Osteoblast (primary cell): ENCODE data around the gene GABPB1. TPM values are rescaled to one million over a fixed set of nuclear protein-coding genes. Genes with fewer than 3 reads are reported as not detected.

Source experiments
- DNase-seq: peaks from one replicate; pipeline ENCODE4 v3.0.0; 2011; ENCODE audit warnings: low spot score, mixed read lengths; ENCODE audit not compliant: insufficient read length; ENCODE audit errors: missing footprints
- H2AFZ ChIP-seq: 2 replicates; pipeline ENCODE4 v1.6.0; 2011; ENCODE audit warnings: mild to moderate bottlenecking, low read length
- H3K27ac ChIP-seq: 2 replicates; pipeline ENCODE4 v1.5.1; 2011; ENCODE audit warnings: mild to moderate bottlenecking, low read depth, low read length, moderate library complexity
- H3K27me3 ChIP-seq: 2 replicates; pipeline ENCODE4 v1.6.0; 2012; ENCODE audit warnings: mild to moderate bottlenecking, control low read depth, inconsistent platforms, low read length, moderate library complexity; ENCODE audit not compliant: insufficient read depth
- H3K36me3 ChIP-seq: 2 replicates; pipeline ENCODE4 v1.5.1; 2011; ENCODE audit warnings: mild to moderate bottlenecking, low read length, control low read depth, moderate library complexity; ENCODE audit not compliant: insufficient read depth
- H3K4me1 ChIP-seq: 2 replicates; pipeline ENCODE4 v1.5.1; 2011; ENCODE audit warnings: mild to moderate bottlenecking, low read length, control low read depth, moderate library complexity; ENCODE audit not compliant: insufficient read depth
- H3K4me2 ChIP-seq: 2 replicates; pipeline ENCODE4 v1.6.0; 2011; ENCODE audit warnings: mild to moderate bottlenecking, low read length; ENCODE audit not compliant: insufficient read depth
- H3K4me3 ChIP-seq: fragments of 200-600 bp; sonication (generic); 3 replicates; pipeline ENCODE4 v1.5.1; 2012; ENCODE audit warnings: mild to moderate bottlenecking, low read length, inconsistent platforms; ENCODE audit not compliant: insufficient read depth
- H3K79me2 ChIP-seq: 2 replicates; pipeline ENCODE4 v1.6.0; 2012; ENCODE audit warnings: mild to moderate bottlenecking, low read length, control low read depth, inconsistent platforms; ENCODE audit not compliant: insufficient read depth
- H3K9me3 ChIP-seq: 2 replicates; pipeline ENCODE4 v1.5.1; 2011; ENCODE audit warnings: low read depth, low read length, control low read depth
- H4K20me1 ChIP-seq: 2 replicates; pipeline ENCODE4 v1.6.0; 2012; ENCODE audit warnings: mild to moderate bottlenecking, low read length, control low read depth; ENCODE audit not compliant: insufficient read depth
- CTCF ChIP-seq: IDR thresholded peaks from 2 replicates; pipeline ENCODE4 v1.5.1; 2011; ENCODE audit warnings: mild to moderate bottlenecking, low read depth, low read length, moderate library complexity; ENCODE audit errors: extremely low read depth
- small RNA-seq: library from RNA; depleted of rRNA; stranded (forward); fragments of <200 nt; gene quantifications from one replicate; pipeline ENCODE3, GENCODE V24; 2012
- total RNA-seq: library from RNA; depleted of rRNA; stranded (reverse); fragments of >200 nt; gene quantifications from 2 replicates; pipeline ENCODE4 v1.2.3, GENCODE V29; 2012

GABPB1 gene
- total RNA-seq, 1 donor: 44.9 TPM

- Histone ChIP-seq H3K4me1 (peaks cover 3% of the 10 kb centered on the region), H3K79me2 (no peaks in the 10 kb centered on the region), H2AFZ (no peak overlapping the region), H3K27me3 (peaks cover 25% of the 10 kb centered on the region), H3K9me3 (no peaks in the 10 kb centered on the region), H3K4me3 (no peak overlapping the region), H3K27ac (no peak overlapping the region), H3K36me3 (no peaks in the 10 kb centered on the region), H4K20me1 (no peaks in the 10 kb centered on the region), H3K4me2 (no peak overlapping the region)
- no peak for TF ChIP-seq CTCF
- no peak for DNase-seq
Observed at GRCh38 chr15:50225938-50226337, 129.1 kb downstream of the GABPB1 start.

Small RNA genes lying within 50 kb of the gene (small RNA-seq; reads per million reads assigned to genes)
- not detected for gene RNU6-94P

Other genes starting within 250 kb of the GABPB1 start
- 0.88 and 1.1 TPM in 2 replicates for gene ATP8B4, start 236.0 kb downstream of the GABPB1 start, total RNA-seq
- not detected in 2 replicates for gene SLC27A2, start 173.0 kb downstream of the GABPB1 start, total RNA-seq
- not detected in 2 replicates for gene HDC, start 89.5 kb downstream of the GABPB1 start, total RNA-seq
- gene USP8, start 69.2 kb upstream of the GABPB1 start, total RNA-seq: 53.0 and 61.2 TPM in 2 replicates
- 1.1 and 1.8 TPM in 2 replicates for gene USP50, start 191.5 kb upstream of the GABPB1 start, total RNA-seq